HL-60 (cell line): ENCODE data around the gene FCMR.

Experiments
- DNase-seq, 2 experiments: peaks; one replicate each; pipeline ENCODE4 v3.0.0-alpha.2; 2010 to 2020; ENCODE audit warnings: low read depth in 1 of 2, low spot score in 1 of 2
- H3K27ac ChIP-seq: fragments of 250-450 bp; sonication (Bioruptor Pico); replicated peaks from 2 replicates; pipeline ENCODE4 v1.5.1; 2020; ENCODE audit warnings: mild to moderate bottlenecking, moderate library complexity
- H3K27me3 ChIP-seq: fragments of 250-450 bp; sonication (Bioruptor Pico); 2 replicates; pipeline ENCODE4 v1.5.1; 2021; ENCODE audit warnings: mild to moderate bottlenecking, moderate library complexity; ENCODE audit not compliant: insufficient read depth, poor library complexity, severe bottlenecking
- H3K4me3 ChIP-seq: replicated peaks from 2 replicates; pipeline ENCODE4 v1.5.1; 2011; ENCODE audit warnings: mild to moderate bottlenecking, control low read depth, low read length; ENCODE audit not compliant: insufficient read depth
- GABPA ChIP-seq: IDR thresholded peaks from 2 replicates; pipeline ENCODE4 v1.6.1; 2012; ENCODE audit warnings: low read depth
- POLR2AphosphoS5 ChIP-seq: IDR thresholded peaks from 2 replicates; pipeline ENCODE4 v1.6.1; 2012; ENCODE audit warnings: low read depth
- SPI1 ChIP-seq: IDR thresholded peaks from 2 replicates; pipeline ENCODE4 v1.6.1; 2012; ENCODE audit warnings: low read depth, mild to moderate bottlenecking, borderline replicate concordance
- TF ChIP-seq, protein P1 (sequence below): IDR thresholded peaks from 2 replicates; pipeline ENCODE4 v1.6.1; 2012; ENCODE audit warnings: low read depth; ENCODE audit not compliant: insufficient replicate concordance
- TF ChIP-seq, protein P2 (sequence below): IDR thresholded peaks from one replicate; pipeline ENCODE4 v1.5.1; 2011; ENCODE audit warnings: low read length, control low read depth, inconsistent platforms; ENCODE audit not compliant: insufficient read depth

The FCMR gene

DNA sequence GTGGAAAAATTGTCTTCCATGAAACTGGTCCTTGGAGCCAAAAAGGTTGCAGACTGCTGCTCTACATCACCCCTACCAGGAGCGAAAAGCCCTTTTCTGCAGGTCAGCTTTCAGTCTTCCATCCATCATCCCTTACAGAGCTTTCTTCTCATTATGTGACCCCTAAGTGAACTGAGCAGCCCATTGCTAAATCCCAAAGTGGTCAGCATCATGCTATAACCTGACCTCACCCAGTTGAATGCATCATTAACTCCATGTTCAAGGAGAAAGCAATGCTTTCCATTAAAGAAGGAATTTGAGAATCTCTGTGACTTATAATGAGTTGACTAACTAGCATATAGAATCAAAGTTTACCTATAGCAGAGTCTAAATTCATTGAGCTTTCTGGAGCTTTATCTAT, 34.9 kb downstream of the FCMR start:
- DNase-seq = no peak
- no peak overlapping the region for H3K27ac ChIP-seq
- TF ChIP-seq, protein P1, sequence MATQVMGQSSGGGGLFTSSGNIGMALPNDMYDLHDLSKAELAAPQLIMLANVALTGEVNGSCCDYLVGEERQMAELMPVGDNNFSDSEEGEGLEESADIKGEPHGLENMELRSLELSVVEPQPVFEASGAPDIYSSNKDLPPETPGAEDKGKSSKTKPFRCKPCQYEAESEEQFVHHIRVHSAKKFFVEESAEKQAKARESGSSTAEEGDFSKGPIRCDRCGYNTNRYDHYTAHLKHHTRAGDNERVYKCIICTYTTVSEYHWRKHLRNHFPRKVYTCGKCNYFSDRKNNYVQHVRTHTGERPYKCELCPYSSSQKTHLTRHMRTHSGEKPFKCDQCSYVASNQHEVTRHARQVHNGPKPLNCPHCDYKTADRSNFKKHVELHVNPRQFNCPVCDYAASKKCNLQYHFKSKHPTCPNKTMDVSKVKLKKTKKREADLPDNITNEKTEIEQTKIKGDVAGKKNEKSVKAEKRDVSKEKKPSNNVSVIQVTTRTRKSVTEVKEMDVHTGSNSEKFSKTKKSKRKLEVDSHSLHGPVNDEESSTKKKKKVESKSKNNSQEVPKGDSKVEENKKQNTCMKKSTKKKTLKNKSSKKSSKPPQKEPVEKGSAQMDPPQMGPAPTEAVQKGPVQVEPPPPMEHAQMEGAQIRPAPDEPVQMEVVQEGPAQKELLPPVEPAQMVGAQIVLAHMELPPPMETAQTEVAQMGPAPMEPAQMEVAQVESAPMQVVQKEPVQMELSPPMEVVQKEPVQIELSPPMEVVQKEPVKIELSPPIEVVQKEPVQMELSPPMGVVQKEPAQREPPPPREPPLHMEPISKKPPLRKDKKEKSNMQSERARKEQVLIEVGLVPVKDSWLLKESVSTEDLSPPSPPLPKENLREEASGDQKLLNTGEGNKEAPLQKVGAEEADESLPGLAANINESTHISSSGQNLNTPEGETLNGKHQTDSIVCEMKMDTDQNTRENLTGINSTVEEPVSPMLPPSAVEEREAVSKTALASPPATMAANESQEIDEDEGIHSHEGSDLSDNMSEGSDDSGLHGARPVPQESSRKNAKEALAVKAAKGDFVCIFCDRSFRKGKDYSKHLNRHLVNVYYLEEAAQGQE = no peak
- TF ChIP-seq, protein P2, sequence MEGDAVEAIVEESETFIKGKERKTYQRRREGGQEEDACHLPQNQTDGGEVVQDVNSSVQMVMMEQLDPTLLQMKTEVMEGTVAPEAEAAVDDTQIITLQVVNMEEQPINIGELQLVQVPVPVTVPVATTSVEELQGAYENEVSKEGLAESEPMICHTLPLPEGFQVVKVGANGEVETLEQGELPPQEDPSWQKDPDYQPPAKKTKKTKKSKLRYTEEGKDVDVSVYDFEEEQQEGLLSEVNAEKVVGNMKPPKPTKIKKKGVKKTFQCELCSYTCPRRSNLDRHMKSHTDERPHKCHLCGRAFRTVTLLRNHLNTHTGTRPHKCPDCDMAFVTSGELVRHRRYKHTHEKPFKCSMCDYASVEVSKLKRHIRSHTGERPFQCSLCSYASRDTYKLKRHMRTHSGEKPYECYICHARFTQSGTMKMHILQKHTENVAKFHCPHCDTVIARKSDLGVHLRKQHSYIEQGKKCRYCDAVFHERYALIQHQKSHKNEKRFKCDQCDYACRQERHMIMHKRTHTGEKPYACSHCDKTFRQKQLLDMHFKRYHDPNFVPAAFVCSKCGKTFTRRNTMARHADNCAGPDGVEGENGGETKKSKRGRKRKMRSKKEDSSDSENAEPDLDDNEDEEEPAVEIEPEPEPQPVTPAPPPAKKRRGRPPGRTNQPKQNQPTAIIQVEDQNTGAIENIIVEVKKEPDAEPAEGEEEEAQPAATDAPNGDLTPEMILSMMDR = no peak
- TF ChIP-seq POLR2AphosphoS5 (no peak), GABPA (no peak), SPI1 (no peak)
- H3K4me3 ChIP-seq = no peak overlapping the region
- H3K27me3 ChIP-seq = peaks cover 14% of the 10 kb centered on the region

DNA sequence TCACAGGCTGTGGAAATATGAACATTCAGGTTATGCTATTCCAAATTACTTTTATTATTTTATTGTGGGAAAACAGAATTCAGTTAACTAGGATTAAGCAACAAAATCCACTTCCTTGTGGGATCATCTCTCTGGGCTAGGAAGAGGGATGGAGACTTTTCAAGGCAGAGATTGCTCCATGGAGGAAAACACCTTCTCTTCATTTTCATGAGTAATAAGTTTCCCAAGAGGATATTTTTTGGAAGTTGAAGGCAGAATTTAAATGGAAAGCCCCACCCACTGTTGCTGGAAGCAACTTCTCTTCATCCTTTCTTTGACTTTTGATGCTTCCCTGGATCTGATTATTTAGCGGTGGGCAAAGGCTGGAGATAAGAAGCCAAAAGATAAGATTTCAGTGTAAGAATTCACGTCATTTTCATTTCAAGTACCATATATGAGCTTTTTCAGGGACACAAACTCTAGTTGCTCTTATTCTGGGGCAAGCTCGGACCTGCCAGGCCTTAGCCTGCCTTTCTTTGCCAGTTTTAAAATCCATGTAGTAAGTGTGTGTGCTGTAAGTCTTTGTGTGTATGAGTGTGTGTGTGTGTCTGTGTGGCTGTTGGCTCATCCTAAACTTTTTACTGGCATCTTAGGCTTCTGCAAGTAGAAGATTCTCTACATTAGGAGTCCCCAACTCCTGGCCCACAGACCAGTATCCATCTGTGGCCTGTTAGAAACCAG, 36.2 kb downstream of the FCMR start:
- H3K27me3 ChIP-seq = peaks cover 14% of the 10 kb centered on the region
- no peak overlapping the region for H3K4me3 ChIP-seq
- H3K27ac ChIP-seq = no peak overlapping the region
- no peak for TF ChIP-seq GABPA
- TF ChIP-seq, protein P2 = no peak
- TF ChIP-seq POLR2AphosphoS5 = no peak
- TF ChIP-seq SPI1 = no peak
- TF ChIP-seq, protein P1 = no peak
- no peak for DNase-seq

DNA sequence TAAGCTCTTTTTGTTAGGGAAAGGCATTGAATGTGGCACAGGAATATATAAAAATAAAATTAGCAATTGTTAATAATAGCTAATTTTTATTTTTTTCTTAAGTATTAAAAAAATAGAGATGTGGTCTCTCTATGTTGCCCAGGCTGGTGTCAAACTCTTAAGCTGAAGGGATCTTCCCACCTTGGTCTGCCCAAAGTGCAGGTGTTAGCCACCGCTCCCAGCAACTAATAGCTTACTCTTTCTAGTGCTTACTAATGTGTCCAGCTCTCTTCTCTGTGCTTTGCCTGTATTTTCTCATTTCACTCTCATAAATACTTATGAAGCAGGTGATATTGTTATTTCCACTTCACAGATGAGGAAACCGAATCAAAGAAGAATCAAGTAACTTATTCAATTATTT, 37.9 kb downstream of the FCMR start:
- H3K27ac ChIP-seq = no peak overlapping the region
- no peak for TF ChIP-seq GABPA
- TF ChIP-seq, protein P2 = no peak
- TF ChIP-seq SPI1 = no peak
- TF ChIP-seq POLR2AphosphoS5 = no peak
- TF ChIP-seq, protein P1 = no peak
- no peak for DNase-seq

More for the DNA sequence above, 37.9 kb downstream of the FCMR start:
- H3K4me3 ChIP-seq = no peak overlapping the region
- peaks cover 14% of the 10 kb centered on the region for H3K27me3 ChIP-seq
